Measurements from ENCODE around the gene ITGB8. TPM values are rescaled to one million over a fixed set of nuclear protein-coding genes. Genes with fewer than 3 reads are reported as not detected.

ITGB8 gene
- total RNA-seq, 3 donors from 2014 or later: 9.3 to 11.6 (median 10.8) TPM

DNA sequence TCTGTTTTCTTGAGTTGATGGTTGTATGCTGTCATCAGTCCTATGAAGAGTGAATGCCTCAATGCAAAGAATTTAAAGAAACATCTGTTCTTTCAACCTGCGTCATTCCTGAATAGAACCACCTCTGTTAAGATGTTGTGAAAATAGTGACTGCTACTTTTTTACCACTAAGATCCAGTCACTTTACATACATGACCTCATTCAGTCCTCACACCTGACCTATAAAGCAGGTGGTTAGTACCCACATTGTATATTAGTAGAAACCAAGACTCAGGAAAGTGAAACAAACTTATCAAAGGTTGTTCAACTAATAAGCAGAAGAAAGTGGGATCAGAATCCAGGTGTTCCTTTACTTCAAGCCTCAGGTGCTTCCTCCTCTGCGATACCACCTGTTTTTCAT, 64.8 kb downstream of the ITGB8 start:
- no peak overlapping the region for H3K4me3 ChIP-seq

DNA sequence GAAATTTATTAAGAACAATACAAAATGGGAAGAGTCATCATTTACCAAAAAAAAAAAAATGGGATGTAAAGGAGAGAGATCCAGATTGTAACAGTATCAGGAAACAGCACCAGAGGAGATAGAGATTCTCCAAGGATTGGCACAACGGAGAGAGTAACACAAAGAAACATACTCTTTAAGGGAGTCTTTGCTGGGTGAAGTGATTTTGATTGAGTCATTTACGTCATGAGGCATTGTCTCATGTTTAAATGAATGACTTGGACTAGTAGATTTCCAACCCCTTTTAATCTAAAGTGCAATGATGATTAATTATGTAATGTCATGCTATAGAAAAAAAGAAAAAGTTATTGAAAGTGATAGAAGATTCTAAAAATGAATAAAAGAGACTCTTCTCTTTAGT, 68.8 kb downstream of the ITGB8 start:
- Histone ChIP-seq H3K4me3 (no peak overlapping the region), H3K36me3 (ENCODE audit: low read depth) (no peaks in the 10 kb centered on the region), H3K9me3 (no peaks in the 10 kb centered on the region), H3K4me1 (ENCODE audit: low read depth) (no peaks in the 10 kb centered on the region)
- TF ChIP-seq, protein P1, sequence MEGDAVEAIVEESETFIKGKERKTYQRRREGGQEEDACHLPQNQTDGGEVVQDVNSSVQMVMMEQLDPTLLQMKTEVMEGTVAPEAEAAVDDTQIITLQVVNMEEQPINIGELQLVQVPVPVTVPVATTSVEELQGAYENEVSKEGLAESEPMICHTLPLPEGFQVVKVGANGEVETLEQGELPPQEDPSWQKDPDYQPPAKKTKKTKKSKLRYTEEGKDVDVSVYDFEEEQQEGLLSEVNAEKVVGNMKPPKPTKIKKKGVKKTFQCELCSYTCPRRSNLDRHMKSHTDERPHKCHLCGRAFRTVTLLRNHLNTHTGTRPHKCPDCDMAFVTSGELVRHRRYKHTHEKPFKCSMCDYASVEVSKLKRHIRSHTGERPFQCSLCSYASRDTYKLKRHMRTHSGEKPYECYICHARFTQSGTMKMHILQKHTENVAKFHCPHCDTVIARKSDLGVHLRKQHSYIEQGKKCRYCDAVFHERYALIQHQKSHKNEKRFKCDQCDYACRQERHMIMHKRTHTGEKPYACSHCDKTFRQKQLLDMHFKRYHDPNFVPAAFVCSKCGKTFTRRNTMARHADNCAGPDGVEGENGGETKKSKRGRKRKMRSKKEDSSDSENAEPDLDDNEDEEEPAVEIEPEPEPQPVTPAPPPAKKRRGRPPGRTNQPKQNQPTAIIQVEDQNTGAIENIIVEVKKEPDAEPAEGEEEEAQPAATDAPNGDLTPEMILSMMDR (IDR thresholded peaks at IDR 0.05): no peak
- DNase-seq: no peak
- intact Hi-C loops (cut with DNase I, micrococcal nuclease): no loop called here
- no peak for ATAC-seq

More for the DNA sequence above, 64.8 kb downstream of the ITGB8 start:
- no peaks in the 10 kb centered on the region for H3K36me3 ChIP-seq (ENCODE audit: low read depth)
- ATAC-seq: peak; percentile 80
- H3K4me1 ChIP-seq (ENCODE audit: low read depth): no peaks in the 10 kb centered on the region
- no peaks in the 10 kb centered on the region for H3K9me3 ChIP-seq
- intact Hi-C loops (cut with DNase I, micrococcal nuclease): no loop called here
- no peak for DNase-seq
- TF ChIP-seq, protein P1 (IDR thresholded peaks at IDR 0.05): no peak

DNA sequence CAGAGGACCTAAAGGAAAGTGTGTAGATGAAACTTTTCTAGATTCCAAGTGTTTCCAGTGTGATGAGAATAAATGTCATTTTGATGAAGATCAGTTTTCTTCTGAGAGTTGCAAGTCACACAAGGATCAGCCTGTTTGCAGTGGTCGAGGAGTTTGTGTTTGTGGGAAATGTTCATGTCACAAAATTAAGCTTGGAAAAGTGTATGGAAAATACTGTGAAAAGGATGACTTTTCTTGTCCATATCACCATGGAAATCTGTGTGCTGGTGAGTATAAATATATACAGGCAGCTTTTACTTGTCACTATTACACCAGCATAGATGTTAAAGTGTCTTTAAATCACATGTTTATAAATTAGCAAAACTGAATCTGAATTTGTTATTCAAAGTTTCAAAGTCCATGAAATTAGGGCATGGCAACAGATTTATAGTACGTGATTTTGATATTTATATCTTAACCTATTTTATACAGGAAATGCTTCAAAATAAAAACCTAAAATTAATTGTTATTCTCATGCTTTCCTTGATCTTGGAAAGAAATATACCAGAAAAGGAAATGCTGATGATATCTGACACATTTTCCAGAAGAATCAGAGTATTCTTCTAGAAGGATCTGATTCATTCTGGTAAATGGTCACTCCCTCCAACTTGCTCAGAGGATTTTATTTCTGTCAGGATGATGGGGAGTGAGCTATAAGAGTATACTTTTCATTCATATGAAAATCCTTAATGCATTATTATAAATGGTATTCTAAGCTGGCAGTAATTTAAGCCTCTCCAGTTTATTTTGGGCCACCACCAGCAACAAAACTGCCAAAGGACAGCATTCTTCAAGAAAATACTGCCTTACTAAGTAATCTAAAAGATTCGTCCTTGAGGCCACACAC, 71.4 kb downstream of the ITGB8 start:
- no peaks in the 10 kb centered on the region for H3K9me3 ChIP-seq
- TF ChIP-seq, protein P1 (IDR thresholded peaks at IDR 0.05): no peak
- DNase-seq (no peak), ATAC-seq (no peak)
- no peak overlapping the region for H3K4me3 ChIP-seq
- H3K36me3 ChIP-seq (ENCODE audit: low read depth): no peaks in the 10 kb centered on the region
- intact Hi-C loops (cut with DNase I, micrococcal nuclease): no loop called here
- no peaks in the 10 kb centered on the region for H3K4me1 ChIP-seq (ENCODE audit: low read depth)

DNA sequence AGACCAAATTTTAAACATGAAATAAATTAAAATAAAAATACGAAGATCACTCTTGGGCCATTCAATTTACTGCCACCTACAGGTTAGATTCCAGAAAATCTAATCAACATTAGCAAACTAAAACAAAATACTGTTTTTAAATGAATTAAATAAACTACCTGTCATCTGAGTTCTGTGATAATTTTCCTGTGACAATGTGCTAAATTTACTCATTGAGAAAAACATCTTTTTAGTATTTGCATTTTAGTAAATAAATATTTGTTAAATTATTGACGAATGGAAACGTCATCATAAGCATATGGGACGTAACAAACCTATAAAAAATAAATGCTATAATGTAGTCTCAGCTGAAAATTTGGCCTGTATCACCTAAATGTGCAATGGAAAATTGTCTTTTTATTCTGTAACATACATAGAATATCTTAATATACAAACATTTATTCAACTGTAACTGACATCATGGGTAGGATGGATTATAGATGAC, 72.1 kb downstream of the ITGB8 start:
- TF ChIP-seq, protein P1 (IDR thresholded peaks at IDR 0.05): no peak
- Histone ChIP-seq H3K4me1 (ENCODE audit: low read depth) (no peaks in the 10 kb centered on the region), H3K36me3 (ENCODE audit: low read depth) (no peaks in the 10 kb centered on the region), H3K4me3 (no peak overlapping the region), H3K9me3 (no peaks in the 10 kb centered on the region)
- DNase-seq (no peak), ATAC-seq (no peak)
- intact Hi-C loops (cut with DNase I, micrococcal nuclease): no loop called here

DNA sequence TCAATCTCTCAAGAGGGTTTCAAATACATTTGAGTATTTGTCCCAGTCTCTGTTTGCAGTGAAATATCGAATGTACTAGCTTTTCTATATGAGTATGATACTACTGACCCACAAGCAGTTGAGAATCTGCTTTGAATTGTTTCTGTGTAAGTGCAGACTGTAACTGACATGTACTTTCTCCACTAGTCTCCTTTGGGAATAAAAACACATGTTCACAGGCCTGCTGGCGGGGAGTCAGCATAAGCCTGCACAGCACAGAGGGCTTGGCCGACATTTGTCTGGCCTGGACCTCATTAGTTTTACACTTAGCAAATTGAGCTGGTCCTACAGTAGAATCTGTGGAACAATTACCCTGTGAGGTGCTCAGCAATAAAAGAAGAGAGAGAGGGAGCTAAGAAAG, 72.6 kb downstream of the ITGB8 start:
- no peaks in the 10 kb centered on the region for H3K36me3 ChIP-seq (ENCODE audit: low read depth)
- H3K4me1 ChIP-seq (ENCODE audit: low read depth): no peaks in the 10 kb centered on the region
- TF ChIP-seq, protein P1 (IDR thresholded peaks at IDR 0.05): no peak
- ATAC-seq (peak; percentile 16), DNase-seq (no peak)
- H3K4me3 ChIP-seq: no peak overlapping the region
- intact Hi-C loops (cut with DNase I, micrococcal nuclease): no loop called here
- H3K9me3 ChIP-seq: no peaks in the 10 kb centered on the region
